ENCODE data around the gene PKDCC. TPM values are rescaled to one million over a fixed set of nuclear protein-coding genes. Genes with fewer than 3 reads are reported as not detected.

PKDCC gene
- total and polyA plus RNA-seq, 4 donors = 73.6 to 131 (median 103) TPM

- H3K4me1 ChIP-seq (ENCODE audit: control insufficient read depth in 5 of 5, insufficient read depth in 5 of 5, low read length in 5 of 5) = peaks cover 0 to 40% (median 16%) of the 10 kb centered on the region in 5 donors
- no peak overlapping the region for H3K9ac ChIP-seq (ENCODE audit: insufficient read depth in 1 of 2, low read length in 2 of 2)
- no peak overlapping the region for H3K27ac ChIP-seq (ENCODE audit: low read depth in 1 of 2, low read length in 1 of 2)
- peaks cover 0 to 5% (median 0%) of the 10 kb centered on the region in 4 donors for H3K36me3 ChIP-seq (ENCODE audit: control insufficient read depth in 4 of 4, insufficient read depth in 4 of 4, low read length in 4 of 4)
- TF ChIP-seq CTCF (IDR thresholded peaks at IDR 0.05; ENCODE audit: control extremely low read depth, extremely low read depth) = no peak
- 86 to 91% methylated on average over 3 of the region's 3 CpGs for WGBS, 2 donors
- ATAC-seq (ENCODE audit: insufficient read depth, low FRiP score) (no peak), DNase-seq (peak in 2 of 3 donors; percentile 61 to 66)
- H3K27me3 ChIP-seq (ENCODE audit: control insufficient read depth in 3 of 3, insufficient read depth in 3 of 3, low read length in 2 of 3) = no peaks in the 10 kb centered on the region
- H3K9me3 ChIP-seq (ENCODE audit: control insufficient read depth in 4 of 4, insufficient read depth in 3 of 4, low read length in 3 of 4) = no peaks in the 10 kb centered on the region
- no peak overlapping the region for H3K4me3 ChIP-seq
These were observed 2.5 kb upstream of the PKDCC start for GRCh38 chr2:42045352-42045751.

- H3K4me3 ChIP-seq = no peak overlapping the region
- ATAC-seq (ENCODE audit: insufficient read depth, low FRiP score) = no peak
- peaks cover 5 to 47% (median 19%) of the 10 kb centered on the region in 5 donors for H3K4me1 ChIP-seq (ENCODE audit: control insufficient read depth in 5 of 5, insufficient read depth in 5 of 5, low read length in 5 of 5)
- peak overlapping the region in 1 of 2 donors; percentile 2 for H3K27ac ChIP-seq (ENCODE audit: low read depth in 1 of 2, low read length in 1 of 2)
- no peaks in the 10 kb centered on the region for H3K27me3 ChIP-seq (ENCODE audit: control insufficient read depth in 3 of 3, insufficient read depth in 3 of 3, low read length in 2 of 3)
- H3K36me3 ChIP-seq (ENCODE audit: control insufficient read depth in 4 of 4, insufficient read depth in 4 of 4, low read length in 4 of 4) = peaks cover 0 to 5% (median 0%) of the 10 kb centered on the region in 4 donors
- no peak for TF ChIP-seq CTCF (IDR thresholded peaks at IDR 0.05; ENCODE audit: control extremely low read depth, extremely low read depth)
- peak; percentile 37 to 64 (median 58) for DNase-seq
- H3K9ac ChIP-seq (ENCODE audit: insufficient read depth in 1 of 2, low read length in 2 of 2) = no peak overlapping the region
- 71 to 80% methylated on average over 12 of the region's 12 CpGs for WGBS, 2 donors
- no peaks in the 10 kb centered on the region for H3K9me3 ChIP-seq (ENCODE audit: control insufficient read depth in 4 of 4, insufficient read depth in 3 of 4, low read length in 3 of 4)
These were observed 1.7 kb upstream of the PKDCC start for GRCh38 chr2:42045848-42046748.

- ATAC-seq (ENCODE audit: insufficient read depth, low FRiP score) (no peak), DNase-seq (peak; percentile 67 to 70 (median 69))
- peaks cover 0 to 6% (median under 1%) of the 10 kb centered on the region in 4 donors for H3K36me3 ChIP-seq (ENCODE audit: control insufficient read depth in 4 of 4, insufficient read depth in 4 of 4, low read length in 4 of 4)
- H3K9me3 ChIP-seq (ENCODE audit: control insufficient read depth in 4 of 4, insufficient read depth in 3 of 4, low read length in 3 of 4) = no peaks in the 10 kb centered on the region
- H3K27me3 ChIP-seq (ENCODE audit: control insufficient read depth in 3 of 3, insufficient read depth in 3 of 3, low read length in 2 of 3) = no peaks in the 10 kb centered on the region
- H3K4me3 ChIP-seq = peak overlapping the region; percentile 28
- H3K4me1 ChIP-seq (ENCODE audit: control insufficient read depth in 5 of 5, insufficient read depth in 5 of 5, low read length in 5 of 5) = peaks cover 5 to 56% (median 19%) of the 10 kb centered on the region in 5 donors
- peak overlapping the region in 1 of 2 donors; percentile 86 for H3K9ac ChIP-seq (ENCODE audit: insufficient read depth in 1 of 2, low read length in 2 of 2)
- peak overlapping the region; percentile 4 to 76 for H3K27ac ChIP-seq (ENCODE audit: low read depth in 1 of 2, low read length in 1 of 2)
- WGBS, 2 donors = 10% methylated on average over 30 to 39 of the region's 39 CpGs
- TF ChIP-seq CTCF (IDR thresholded peaks at IDR 0.05; ENCODE audit: control extremely low read depth, extremely low read depth) = no peak
These were observed 868 bp upstream of the PKDCC start for GRCh38 chr2:42046819-42047487.
